Smooth muscle cell of the brain vasculature (primary cell): ENCODE measurements around the gene PCBP4.
"Not testable (repeated sequence)": the region's sequence is repeated elsewhere in the genome, so short reads cannot be mapped to it uniquely, and the experiment has no call there.

ENCODE experiments used
- DNase-seq: peaks from one replicate; pipeline ENCODE4 v3.0.0-alpha.2; 2012; ENCODE audit warnings: low read depth, low spot score

The PCBP4 gene

DNA sequence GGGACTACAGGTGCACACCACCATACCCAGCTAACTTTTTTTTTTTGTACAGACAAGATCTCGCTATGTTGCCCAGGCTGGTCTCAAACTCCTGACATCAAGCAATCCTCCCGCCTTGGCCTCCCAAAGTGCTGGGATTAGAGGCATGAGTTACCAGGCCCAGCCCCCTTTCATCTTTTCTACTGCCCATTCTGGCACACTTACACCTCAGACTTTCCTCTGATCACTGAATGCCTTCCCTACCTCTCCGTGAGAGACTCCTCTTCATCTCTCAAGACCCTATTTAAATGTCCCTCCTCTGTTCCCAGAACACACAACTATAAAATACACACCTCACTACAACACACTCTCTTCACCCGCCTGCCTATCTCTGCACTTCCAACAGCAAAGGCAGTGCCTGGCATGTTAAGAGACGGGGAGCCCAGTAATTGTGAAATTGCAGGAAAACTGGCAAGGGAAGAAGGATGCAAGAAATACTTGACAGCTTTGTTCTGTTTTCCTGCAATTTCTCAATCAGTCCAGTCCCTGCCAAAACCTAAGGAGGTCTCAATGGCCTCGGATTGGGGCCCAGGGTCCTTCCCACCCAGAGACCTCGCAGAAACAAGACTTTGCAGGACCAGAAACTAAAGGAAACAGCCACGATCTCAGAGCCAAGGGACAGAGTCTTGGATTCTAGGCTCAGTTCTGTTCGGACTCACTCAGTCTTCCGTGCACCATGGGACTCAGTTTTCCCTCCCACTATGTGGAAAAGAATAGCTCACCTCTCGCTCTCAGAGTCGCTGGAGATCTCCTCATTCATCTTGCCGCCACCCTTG is 26.4 kb downstream of the PCBP4 start:
- DNase-seq = no peak

- no peak for DNase-seq
Observed at GRCh38 chr3:51938780-51939425, 28.4 kb downstream of the PCBP4 start.

- DNase-seq = no peak
Observed at GRCh38 chr3:51937611-51938450, 29.4 kb downstream of the PCBP4 start.

GRCh38 chr3:51937014-51937413 is 30.2 kb downstream of the PCBP4 start:
- DNase-seq = no peak

- DNase-seq = no peak
Observed at GRCh38 chr3:51935886-51936755, 31.1 kb downstream of the PCBP4 start.

- DNase-seq = no peak
Observed at GRCh38 chr3:51934991-51935885, 32.0 kb downstream of the PCBP4 start.

DNA sequence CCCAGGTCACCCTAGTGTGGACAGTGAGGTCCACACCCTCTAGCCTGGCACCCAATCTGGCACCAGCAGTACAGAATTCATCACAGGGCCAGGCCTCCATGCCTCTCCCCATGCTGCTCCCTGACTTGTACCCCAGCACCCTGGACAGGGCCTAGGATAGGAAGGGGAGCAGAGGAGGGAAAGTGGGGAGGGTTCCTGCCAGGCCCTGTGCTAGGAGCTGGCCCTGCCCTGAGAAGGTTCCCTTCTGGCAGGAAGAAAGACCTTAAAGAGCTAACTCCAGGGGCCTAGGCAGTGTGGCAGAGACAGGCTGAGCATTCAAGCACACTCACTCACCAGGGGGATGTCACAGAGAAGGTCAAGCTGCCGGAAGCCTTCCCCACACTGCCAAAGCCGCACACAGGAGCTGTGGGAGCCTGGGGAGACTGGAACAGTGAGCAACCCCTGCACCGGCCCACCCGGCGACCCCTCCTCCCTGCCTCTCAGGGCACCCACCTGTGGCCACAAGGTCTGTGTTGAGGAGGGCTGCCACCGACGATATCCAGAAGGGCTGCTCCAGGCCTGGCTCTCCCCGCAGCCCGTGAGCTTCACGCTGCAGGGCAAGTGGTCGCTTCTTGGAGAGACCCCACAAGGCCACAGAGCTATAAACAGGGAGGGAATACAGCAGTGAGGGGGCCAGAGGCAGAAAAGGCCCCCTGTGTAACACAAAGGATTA is 33.0 kb downstream of the PCBP4 start:
- DNase-seq = no peak

DNA sequence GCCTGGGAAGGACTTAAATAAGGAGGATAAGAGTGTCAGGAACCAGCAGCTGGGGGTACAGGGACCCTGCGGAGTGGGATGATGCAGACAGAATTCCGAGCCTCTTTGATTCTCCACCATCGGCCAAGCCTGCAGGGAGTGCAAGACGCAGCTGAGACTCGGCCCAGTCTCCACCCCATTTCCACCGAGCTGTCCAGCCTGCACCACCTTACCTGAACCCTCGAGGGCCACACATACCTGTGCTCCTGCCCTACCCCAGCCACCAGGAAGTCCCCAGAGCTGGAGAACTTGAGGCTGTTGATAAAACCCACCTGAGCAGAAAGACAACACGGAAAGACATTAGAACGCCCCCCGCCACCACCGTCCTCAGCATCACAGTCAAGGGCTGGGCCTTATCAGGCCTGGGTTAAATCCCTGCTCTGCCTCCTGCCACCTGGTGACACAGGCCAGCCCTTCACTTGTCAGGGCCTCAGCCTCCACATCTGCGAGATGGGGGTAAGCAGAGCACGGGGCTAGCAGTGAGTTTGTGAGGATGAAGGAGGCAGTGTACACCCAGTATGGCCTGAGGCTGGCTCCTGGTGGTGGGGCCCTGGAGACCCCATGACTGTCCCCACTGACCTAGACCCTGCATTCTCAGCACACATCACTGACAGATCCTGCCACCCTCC is 33.6 kb downstream of the PCBP4 start:
- DNase-seq = no peak

DNA sequence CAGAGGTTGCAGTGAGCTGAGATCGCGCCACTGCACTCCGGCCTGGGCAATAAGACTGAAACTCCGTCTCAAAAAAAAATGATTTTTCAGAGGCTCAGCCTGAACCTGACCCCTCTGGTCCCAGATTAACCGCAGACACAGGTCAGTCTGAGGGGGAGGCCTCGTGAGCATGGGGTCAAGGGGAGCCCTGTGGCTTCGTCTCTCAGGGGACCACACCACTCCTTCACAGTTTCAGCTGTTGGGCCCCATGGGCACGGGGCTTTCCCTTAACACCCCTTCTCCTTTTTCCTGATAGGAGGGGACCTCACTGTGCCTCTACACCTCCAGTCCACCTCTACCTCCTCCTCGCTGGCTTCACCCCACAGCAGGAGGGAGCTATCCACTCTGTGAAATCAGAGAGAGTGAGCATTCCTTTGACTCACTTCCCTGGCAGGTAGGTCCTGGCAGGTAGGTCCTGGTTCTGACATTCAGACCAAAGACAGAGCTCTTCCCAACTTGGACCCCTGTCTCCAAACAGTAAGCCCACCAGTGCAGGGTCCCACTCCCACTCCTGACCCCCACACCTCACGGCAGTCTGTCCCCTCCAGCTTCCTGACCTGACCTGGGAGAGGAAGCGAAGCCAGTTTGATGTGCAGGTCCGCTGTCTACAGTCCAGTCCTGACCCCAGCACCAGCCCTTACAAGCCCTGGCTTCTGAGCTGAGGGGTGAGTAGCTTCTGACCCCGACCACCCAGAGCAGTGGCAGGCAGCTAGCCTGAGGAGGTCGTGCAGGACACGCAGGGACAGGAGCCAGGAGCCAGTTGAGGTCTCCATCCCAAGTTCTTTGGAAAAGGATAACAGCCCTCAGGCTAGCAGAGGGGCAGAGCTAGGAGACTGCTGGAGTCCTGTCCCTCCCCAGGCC is 34.5 kb downstream of the PCBP4 start:
- no peak for DNase-seq

- DNase-seq = no peak
Observed at GRCh38 chr3:51931756-51932155, 35.5 kb downstream of the PCBP4 start.

- DNase-seq = no peak
Observed at GRCh38 chr3:51930439-51930838, 36.8 kb downstream of the PCBP4 start.

GRCh38 chr3:51929420-51930003 is 37.7 kb downstream of the PCBP4 start:
- no peak for DNase-seq

DNA sequence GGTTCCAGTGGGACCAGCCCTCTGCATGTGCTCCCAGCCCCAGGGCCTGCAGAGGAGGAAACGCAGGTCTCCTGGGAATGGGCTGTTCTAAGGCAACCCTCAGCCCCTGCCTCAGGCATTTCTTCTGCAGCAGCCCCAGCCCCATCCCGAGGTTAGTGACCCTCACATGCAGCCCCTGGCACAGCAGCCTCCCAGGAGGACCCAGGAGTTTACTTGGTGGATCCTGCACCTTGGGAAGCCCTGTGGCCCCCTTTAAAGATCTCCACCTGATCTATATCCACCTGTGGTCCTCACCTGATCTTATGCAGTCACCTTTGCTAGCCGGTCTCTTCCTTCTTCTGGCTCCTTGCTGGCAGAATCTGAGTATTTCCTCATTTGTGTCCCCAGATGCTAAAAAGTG is 38.3 kb downstream of the PCBP4 start:
- DNase-seq = not testable (repeated sequence)

DNA sequence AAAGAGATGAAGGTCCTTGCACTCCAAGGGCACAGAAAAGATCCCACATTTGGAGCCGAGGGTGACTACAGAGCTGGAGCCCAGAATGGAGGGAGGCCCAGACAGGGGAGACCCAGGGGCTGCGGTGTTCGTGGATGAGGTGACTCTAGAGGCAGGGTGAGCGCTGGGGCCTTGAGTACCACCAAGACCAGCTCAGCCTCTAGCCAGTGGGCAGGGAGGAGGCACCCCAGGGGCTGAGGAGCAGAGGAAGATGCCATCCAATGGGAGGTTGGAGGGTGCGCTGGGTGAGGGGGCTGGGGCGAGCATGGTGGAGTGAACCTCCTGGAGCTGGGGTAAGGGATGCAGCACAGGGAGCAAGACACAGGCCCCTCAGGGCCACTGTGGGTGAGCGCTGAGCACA is 38.8 kb downstream of the PCBP4 start:
- no peak for DNase-seq

DNA sequence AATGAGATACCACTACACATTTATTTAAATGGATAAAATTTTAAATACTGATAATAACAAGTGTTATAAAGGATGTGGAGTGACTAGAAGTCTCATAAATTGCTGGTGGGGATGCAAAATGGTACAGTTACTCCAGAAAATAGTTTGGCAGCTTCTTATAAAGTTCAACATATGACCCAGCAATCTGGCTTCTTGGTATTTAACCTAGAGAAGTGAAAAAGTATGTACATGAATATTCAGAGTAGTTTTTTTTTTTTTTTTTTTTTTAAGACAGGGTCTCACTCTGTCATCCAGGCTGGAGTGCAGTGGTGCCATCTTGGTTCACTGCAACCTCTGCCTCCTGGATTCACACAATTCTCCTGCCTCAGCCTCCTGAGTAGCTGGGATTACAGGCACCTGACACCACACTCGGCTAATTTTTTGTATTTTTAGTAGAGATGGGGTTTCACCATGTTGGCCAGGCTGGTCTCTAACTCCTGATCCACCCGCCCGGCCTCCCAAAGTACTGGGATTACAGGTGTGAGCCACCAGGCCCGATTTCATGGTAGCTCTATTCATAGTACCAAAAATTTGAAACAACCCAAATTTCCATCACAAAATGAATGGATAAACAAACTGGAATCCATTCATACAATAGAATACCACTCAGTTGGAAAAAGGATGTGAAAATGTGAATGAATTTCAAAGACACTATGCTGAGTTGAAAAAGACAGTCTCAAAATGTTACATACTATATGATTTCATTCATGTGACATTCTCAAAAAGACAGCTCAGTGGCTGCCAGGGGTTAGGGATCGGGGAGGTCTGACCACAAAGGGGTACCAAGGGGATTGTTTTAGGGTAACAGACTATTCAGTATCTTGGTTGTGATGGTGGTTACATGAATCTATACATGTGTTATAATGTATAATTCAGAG is 39.9 kb downstream of the PCBP4 start:
- DNase-seq = no peak

- DNase-seq = no peak
Observed at GRCh38 chr3:51921081-51921578, 46.1 kb downstream of the PCBP4 start.
